Anterior cingulate cortex (tissue), 58 donors: ENCODE data around the gene SWAP70.
"Not testable (repeated sequence)": the region's sequence is repeated elsewhere in the genome, so short reads cannot be mapped to it uniquely, and the experiment has no call there.

Experiments
- DNase-seq, 58 donors: peaks; one replicate each; lab custom pipeline; 2025; lab: John Stamatoyannopoulos, UW

Gene SWAP70

DNA sequence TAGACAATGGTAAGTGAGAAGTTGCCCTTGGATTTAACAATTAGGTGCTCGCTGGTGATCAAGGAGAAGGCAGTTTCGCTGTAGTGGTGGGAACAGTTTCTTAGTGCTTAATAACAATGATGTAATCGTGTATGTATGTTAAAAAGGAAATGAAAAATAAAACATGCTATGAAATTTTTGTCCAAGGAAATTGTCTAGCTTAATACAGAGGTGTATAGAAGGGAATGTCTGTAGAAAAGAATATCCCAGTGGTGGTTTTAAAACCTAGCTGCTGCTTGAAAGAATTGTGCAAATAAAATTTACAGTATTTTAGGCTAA lies 53.1 kb downstream of the SWAP70 start:
- no peak for DNase-seq

DNA sequence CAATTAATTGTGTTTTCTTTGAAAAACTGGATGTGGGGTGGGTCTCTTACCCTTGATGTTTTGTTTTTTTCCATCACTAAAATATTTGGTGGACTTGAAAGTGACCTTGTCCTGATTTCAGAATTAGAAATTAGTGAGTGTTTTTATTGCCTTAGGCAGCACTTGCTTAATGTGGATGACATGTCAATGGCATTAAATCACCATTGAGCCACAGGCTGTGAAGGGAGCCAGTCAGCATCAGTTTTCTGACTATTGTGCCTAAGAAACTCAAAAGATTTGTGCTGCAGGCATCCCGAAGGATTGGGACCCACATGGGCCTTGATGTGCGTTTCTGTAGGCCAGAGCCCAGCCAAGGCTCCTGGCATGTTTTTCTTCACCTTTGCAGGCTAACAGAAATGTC lies 53.8 kb downstream of the SWAP70 start:
- no peak for DNase-seq

DNA sequence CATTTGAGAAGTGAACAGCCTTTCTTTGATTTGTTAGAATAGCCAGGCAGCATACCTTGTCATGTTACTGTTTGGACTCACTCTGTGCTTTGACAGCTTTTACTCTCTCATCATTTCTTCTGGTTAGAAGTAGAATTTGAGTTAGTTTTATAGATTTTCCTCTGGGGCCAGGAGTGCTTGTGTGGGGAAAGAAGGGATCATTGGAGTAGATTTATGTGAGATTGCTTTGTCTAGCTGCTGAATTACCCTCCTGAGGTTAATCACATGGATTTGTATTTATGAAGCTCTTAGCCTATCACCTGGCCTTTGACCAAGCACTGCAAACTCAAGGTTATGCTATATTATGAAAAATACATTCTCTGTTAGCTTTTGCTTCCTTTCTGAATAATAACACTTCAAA lies 54.3 kb downstream of the SWAP70 start:
- DNase-seq: no peak

DNA sequence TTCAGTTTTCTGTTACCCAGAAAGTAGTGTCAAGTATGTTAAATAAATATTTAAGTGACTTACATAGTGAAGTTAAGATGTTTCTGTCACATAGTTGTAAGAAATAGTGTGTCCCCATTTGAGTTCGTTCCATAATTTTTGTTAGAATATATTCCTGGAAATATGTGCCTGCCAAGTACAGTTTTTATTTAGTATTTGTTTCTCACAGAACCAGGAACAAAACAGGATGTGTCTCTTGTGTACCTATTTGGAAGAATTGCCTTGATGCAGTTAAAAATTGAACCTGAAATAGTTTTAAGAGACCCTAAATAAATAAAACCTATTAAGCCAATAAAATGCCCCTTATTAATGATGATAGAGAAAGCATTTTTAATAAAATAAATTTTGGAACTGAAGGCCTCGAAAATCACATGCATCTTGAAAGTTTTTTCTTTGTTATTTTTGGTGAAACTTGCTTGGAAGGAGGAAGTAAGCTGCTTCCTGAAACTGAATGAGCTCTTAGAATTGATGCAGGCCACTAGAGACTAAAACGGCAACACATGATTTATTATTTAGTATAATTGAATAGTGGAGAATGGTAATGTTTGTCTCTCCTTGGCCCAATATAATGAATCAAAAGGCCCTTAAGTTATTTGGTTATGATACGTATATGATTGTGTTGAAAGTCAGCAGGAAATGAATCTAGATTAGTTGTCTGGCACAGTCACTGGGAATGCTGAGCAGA lies 55.9 kb downstream of the SWAP70 start:
- no peak for DNase-seq

DNA sequence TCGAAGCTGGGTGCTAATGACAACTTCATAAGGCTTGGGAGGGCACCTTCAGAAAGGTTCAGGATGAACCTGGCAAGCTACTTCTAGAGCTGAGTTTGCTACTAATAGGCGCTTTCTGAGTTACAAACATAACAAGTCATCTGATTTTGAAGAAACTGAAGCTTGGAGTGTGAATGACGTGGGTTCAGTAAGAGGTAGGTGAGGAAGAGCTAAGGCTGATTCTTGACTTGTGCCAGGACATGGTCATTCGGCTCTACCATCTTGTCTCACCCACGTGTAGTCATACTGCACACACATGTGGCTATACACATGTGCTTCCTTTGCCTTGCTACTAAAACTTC lies 56.4 kb downstream of the SWAP70 start:
- DNase-seq: no peak

DNA sequence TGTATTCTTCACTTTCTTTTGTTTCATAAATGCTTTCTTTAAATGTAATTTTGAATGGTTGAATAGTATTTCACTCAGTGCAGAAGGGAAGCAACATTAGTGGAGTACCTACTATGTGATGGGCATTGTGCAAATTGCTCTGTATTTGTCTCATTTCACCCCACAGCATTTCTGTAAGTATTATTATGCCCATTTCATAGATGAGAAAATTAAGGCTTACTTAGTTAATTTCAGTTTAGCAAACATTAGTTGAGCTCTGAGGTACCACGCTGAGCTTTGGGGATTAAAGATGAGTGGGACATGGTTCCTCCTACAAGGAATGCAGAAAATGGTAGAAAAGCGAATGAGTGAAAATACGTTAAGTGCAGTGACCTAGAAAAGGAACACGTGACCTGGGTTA lies 58.1 kb downstream of the SWAP70 start:
- DNase-seq: no peak

DNA sequence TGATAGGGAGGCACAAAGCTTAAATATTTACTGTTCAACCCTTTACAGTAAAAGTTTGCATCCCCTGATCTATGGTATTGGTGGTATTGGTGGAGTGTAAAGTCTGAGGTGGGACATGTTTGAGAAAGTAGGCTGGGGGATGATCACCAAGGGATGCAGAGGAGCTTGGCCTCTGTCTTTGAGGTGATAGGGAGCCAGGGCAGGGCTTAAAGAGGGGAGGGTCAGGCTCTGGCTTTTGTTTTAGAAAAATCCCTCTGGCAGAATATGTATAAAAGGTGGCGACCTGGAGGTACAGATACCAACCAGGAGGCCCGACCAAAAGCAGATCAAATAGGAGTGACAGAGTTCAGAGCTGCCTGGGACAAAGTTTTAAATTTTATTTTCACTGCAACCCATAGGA lies 59.0 kb downstream of the SWAP70 start:
- DNase-seq: no peak

DNA sequence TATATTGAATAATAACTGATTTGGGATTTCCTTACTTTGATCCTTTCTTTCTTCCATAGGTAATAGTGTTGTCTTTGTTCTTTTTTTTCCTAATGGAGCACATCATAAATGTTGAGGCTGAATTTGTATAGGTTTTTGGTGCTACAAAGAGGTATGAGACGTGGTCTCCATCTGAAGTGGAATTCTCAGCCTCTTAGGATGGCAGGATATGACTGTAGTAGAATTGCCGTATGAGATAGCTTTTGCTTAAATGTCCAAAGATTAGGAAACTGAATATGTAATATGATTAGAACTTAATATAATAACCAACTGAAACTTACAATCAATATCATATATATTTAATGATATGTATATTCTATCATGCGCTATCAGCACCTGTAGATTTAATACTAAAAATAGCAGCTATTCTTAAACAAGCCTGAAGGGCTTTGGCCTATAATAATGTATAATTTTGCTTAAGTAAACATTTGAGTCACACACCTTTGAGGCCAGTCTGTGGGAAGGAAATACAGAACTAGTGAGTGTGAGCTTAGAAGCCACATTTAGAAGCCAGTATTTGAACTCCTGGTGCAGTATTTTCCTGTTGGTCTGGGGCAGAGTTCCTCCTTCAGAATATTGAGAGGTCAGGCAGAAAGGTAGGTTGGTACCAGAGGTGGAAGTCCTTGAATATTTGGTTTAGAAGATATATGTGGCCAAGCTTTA lies 62.6 kb downstream of the SWAP70 start:
- DNase-seq: no peak

DNA sequence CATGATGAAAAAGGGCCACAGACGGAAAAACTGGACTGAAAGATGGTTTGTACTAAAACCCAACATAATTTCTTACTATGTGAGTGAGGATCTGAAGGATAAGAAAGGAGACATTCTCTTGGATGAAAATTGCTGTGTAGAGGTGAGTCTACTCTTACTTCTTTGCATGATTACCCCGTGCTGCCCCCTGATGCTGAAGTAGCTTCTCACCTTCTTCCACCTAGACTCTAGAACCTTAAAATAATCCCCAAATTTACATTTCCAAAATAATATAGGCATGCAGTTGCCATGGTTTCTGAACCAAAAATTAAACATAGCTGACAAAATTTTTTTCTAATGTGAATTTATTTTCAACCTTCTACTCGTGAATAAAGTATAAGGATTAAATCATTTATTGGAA lies 64.2 kb downstream of the SWAP70 start:
- no peak for DNase-seq

DNA sequence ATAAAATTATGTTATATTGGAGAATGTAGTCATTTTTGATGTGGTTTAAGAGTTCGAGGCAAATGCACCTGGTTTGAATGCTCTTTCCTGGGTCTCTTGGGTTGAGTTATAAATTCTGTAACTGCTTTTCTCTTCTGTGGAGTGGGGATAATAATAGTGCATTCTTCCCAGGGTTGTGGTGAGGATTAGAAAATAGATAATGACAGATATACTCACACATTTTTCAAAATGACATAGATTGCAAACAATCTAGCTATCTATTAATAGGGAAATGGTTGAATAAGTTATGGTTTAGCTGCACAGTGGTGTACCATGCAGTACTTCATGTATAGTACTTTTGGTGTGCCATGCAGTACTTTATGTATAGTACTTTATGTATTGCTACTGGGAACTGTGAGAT lies 67.4 kb downstream of the SWAP70 start:
- DNase-seq: no peak

DNA sequence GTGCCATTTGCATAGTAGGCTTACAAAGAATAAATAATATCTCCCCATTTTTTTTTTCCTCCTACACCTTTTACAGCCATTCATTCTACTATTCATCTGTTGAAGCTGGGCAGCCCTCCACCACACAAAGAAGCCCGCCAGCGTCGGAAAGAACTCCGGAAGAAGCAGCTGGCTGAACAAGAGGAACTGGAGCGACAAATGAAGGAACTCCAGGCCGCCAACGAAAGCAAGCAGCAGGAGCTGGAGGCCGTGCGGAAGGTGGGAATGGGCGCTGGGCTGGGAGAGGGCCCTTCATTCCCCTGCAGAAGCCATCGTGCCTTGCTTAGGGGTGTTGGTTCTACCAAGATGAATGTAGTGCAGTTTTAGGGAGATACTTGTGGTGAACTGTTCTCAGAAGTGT lies 68.6 kb downstream of the SWAP70 start:
- DNase-seq: peak in 11 of 58 donors; percentile 10 to 53 (median 26)

DNA sequence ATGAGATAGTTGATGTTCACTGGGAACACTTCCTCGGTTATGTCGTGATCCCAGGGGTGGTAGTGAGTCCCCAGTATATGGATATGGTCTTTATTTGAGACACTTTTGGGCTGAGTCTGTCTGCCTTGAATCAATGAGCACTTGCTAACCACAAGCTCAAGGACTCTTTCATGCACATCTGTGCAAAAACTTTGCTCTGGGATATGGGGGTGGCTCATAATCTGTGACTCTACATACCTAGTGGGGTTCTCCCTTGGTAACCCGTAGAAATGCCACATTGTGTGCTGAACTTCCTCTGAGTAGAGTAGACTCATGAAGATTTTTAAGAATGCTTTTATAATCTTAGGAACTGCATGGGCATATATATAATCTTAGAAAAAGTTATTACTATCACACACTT lies 69.3 kb downstream of the SWAP70 start:
- DNase-seq: no peak

DNA sequence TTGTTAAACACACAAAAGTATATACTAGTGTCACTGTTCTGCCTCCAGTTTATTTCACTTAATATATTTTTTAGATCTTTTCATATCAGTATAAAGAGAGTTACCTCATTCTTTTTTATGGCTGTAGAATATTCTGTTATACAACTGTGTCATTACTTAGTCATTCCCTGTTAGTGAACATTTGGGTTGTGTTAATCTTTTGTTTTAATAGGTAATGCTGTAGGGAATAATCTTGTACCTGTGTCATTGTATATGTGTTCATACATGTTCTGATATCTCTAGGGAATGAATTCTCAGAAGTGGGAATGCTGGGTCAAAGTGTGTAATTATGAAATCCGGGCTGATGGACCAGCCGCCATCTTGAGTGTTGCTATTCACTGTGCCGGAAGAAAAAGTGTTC lies 71.4 kb downstream of the SWAP70 start:
- no peak for DNase-seq

DNA sequence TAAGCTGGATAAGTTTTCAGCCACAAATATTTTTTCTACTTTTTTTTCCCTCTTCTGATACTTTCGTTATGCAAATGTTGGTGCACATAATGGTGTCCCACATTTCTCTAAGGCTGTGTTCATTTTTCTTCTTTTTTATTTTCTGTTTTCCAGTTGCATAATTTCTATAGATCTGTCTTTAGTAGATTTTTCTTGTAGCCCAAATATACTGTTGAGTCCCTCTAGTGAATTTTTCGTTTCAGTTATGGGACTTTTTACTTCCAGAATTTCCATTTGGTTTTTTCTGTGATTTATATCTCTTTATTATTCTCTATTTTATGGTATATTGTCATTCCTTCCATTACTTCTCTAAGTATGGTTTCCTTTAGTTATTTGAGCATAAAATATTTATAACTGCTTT lies 72.0 kb downstream of the SWAP70 start:
- no peak for DNase-seq

DNA sequence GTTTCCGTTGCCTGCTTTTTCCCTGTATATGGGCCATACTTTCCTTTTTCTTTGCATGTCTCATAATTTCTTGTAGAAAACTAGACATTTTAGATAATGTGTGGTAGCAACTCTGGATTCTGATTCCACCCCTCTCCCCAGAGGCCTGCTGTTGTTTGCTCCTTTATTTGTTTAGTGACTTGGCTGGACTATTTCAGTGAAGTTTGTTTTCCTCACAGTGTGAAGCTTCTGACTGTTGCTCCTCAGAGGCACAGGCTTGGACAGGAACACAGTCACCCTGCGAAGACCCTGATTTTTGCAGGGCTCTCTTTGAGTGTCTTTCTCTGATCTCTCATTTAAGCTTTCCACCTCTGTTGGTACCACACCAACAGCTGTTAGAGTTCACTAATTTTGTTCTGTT lies 72.5 kb downstream of the SWAP70 start:
- no peak for DNase-seq

DNA sequence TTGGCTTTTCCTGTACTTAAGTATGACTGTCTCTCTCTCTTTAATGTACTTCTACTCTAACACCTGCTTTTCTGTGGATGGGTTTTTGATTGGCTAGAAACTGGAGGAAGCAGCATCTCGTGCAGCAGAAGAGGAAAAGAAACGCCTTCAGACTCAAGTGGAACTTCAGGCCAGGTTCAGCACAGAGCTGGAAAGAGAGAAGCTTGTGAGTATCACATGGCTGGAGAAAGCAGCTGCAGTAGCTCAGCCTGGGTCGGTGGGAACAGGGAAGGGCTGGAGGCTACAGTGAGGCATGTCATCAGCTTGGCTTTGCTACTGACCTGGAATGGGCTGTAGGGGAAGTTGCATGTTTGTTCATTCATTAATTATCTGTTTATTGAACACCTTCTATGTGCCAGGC lies 74.2 kb downstream of the SWAP70 start:
- peak in 6 of 58 donors; percentile 7 to 27 (median 16) for DNase-seq

DNA sequence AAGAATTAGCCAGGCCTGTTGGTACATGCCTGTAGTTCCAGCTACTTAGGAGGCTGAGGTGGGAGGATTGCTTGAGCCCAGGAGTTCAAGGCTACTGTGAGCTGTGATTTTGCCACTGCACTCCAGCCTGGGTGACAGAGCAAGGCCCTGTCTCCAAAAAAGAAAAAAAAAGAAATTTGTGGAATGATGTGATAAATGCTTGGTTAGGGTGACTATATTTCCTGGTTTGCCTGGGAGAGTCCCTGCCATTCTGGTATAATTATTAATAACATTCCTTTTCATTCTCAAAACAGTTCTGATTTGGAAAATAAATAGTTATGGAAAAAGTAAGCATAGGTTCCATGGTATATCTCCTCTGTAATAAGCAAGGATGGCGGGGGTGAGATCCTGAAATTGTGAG lies 74.8 kb downstream of the SWAP70 start:
- DNase-seq: no peak

DNA sequence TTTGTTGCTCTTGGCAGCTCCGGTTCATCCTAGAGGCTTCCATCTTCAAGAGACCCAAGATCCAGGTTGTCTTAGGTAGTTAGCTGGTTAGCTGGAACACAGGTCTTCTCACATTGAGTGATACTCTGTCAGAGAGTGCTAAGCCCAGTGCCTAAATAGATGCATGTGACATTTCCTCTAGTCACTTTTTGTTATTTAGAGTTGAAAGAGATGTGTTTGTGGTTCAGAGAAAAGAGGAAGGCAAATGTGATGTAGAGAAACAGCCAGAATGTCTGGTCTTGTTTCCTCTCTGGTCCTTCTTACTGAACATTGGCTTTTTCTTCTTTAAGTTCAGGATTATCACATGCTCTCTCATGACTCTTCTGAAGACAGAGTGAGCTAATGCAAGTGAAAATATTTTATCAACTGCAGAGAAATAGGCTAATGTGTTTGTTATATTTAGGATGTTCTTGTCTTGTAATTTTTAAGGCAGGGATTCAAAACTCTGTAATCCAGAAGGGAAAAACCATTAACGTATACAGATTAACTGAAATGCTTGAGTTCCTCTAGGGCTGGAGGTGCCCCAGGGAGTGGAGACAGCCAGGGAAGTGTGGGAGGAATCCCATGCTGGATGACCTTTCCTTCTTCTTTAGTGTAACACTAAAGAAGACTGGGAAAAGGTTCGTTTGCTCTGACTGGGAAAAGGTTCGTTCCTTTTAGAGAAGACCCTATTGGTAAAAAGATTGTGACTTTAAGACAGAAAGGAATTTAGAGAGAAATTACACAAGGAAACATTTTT lies 75.4 kb downstream of the SWAP70 start:
- no peak for DNase-seq

DNA sequence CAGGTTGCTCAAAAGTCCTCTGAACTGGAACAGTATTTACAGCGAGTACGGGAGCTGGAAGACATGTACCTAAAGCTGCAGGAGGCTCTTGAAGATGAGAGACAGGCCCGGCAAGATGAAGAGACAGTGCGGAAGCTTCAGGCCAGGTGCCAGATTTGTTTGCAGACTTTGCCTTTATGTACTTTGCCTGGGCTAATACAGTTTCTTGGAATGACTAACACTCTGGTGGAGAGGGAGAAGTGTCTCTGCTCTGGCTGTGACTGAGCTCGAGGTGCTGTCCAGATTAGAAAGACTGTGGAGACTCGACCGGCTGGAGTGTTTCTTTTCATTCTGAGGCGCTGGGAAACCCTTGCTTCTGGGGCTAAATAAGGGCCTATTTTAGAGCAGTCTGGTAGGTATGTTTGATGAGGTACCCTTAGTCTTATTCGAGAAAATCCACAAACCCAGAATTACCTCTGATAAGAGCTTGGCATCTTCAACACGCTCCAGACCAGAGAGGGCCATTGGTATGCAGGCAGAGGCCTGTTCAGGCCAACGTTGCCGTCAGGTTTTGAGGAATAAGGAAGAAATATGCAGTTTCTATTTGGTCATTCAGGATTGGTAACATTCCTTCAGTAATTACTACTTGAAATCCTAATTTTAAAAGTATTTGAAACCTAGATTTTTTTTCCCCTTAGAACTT lies 76.5 kb downstream of the SWAP70 start:
- no peak for DNase-seq

DNA sequence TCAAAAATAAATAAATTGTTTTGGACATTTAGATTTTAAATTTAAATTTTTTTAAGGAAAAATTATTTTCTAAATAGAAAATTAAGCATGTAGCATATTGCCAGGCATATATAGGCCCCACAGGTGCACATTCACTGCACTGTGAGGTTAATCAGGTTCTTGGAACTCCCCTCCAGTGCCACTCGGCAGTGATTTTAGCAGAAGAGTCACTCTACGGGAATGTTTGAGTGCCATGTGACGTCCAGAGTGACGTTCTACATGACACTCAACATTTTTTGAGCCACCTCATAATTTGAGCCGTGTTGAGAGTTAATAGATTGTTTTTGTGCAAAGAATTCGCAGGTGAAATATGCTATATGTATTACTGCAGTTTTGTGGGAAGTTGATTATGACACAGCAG lies 77.4 kb downstream of the SWAP70 start:
- no peak for DNase-seq

DNA sequence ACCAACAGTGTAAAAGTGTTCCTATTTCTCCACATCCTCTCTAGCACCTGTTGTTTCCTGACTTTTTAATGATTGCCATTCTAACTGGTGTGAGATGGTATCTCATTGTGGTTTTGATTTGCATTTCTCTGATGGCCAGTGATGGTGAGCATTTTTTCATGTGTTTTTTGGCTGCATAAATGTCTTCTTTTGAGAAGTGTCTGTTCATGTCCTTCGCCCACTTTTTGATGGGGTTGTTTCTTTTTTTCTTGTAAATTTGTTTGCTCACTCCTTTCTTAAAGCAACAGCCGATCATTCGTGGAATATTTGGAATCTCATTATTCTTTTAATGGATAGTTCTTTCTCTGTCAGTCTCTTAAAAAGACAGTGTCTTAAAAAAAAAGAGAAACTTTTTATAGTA lies 79.6 kb downstream of the SWAP70 start:
- DNase-seq: not testable (repeated sequence)
